HG03175 (cell line): Measurements from ENCODE around the gene TMEM238.

Experiments
- ATAC-seq: cut with Tn5 transposase; IDR thresholded peaks from one replicate; pipeline ENCODE4 v1.9.1; 2021; ENCODE audit warnings: mild to moderate bottlenecking, moderate library complexity; ENCODE audit not compliant: unreplicated experiment

TMEM238 gene

GRCh38 chr19:55360902-55361301, 23.2 kb downstream of the TMEM238 start:
- no peak for ATAC-seq

DNA sequence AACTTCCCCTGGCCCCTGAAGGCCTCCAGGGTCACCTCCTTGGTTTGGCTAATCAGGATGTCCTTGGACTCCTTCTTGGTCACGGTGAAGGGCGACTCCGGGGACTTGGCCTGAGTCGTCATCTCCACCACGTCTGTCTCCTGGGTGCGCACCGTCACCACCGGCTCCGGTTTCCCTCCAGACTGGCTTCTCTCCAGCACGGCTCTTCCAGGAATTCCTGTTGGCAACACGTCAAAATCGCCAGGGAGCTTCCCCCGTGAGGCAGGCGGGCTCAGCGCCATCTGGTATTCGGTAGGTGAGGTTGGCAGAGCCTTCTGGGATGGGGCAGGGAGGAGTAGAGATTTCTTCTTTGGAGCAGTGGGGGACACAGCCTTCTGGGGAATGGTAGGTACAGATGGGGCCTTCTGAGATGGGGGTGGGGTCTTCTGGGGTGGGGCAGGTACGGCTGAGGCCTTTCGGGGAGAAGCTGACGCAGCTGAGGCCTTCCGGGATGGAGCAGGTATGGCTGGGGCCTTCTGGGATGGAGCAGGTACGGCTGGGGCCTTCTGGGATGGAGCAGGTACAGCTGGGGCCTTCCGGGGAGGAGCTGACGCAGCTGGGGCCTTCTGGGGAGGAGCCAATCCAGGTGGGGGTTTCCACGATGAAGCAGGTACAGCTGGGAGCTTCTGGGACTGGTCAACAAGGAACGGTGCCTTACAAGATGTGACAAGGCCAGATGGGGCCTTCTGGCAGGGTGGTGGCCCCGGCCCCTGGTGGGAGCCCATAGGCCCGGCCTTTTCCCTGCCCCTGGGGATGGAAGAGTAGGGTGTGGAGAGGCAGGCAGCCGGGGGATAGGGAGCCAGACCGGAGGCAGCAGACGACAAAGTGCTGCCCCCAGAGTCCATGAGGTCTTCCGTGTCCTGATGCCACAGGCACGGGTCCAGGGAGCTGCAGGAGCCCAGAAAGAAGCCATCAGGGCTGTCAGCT, 24.9 kb downstream of the TMEM238 start:
- ATAC-seq = no peak

GRCh38 chr19:55358493-55358892, 25.6 kb downstream of the TMEM238 start:
- no peak for ATAC-seq

GRCh38 chr19:55355213-55355821, 28.8 kb downstream of the TMEM238 start:
- no peak for ATAC-seq

GRCh38 chr19:55354698-55355212, 29.3 kb downstream of the TMEM238 start, which contains the start of gene COX6B2:
Gene COX6B2 (minus strand): TSS chr19:55354719. CDS start chr19:55354521, 198 bp downstream.
- no peak for ATAC-seq

DNA sequence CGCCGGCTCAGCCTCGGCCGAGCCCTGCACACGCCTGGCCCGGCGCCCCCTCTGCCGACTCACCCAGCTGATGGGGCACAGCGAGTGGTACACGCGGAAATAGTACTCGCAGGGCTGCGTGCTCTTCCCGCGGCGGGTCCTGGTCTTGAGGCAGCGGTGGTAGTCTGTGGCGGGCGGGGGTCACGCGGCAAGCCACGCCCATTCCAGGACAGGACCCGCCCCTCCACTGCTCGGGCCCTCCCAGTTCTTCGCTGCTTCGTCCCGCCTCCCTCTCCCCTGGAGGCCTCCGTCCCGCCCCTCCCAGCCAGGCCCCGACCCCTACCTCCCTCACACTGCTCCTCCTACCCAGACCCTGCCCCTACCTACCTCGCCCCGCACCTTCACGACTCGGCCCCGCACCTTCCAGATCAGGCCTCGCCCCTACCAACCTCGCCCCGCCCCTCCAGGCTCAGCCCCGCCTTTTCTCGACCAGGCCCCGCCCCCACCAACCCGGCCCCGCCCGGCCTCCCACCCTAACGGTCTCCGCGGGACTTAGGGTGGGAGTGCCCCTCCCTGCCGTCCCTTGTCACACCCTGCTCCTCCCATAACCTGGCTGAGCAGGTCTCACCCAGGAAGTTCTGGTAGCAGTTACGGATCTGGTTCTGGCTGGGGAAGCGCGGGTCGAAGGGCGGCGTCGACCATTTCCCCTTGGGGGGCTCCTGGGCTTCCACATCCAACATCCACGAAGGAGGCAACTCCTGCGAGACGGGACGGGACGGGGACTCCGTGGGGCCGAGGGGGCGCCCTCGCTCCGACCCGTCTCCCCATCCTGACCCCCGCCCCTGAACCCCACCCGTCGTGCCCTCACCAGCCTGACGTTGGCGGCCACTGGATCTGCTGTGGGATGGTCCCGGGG, 30.0 kb downstream of the TMEM238 start:
- ATAC-seq = no peak

DNA sequence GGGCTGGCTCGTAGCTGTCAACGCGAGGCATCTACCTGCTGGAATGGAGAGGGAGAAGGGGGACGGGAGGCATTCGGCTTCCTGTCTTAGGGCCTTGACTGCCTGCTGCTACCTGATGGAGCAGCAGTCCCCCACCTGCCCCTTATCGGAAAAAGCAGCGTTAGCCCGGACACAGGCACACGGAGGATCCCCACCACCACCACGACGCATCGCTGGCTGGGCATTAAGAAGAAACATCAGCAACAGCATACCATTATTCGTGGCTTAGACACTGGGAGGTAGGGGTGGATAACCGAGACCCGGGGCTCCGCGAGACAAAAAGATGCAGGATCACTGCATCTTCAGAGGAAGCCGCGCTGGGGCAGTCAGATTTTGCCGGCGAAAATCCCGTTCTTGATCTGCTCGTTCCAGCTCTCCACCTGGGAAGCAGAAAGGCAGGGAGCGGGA, 30.7 kb downstream of the TMEM238 start:
- no peak for ATAC-seq

DNA sequence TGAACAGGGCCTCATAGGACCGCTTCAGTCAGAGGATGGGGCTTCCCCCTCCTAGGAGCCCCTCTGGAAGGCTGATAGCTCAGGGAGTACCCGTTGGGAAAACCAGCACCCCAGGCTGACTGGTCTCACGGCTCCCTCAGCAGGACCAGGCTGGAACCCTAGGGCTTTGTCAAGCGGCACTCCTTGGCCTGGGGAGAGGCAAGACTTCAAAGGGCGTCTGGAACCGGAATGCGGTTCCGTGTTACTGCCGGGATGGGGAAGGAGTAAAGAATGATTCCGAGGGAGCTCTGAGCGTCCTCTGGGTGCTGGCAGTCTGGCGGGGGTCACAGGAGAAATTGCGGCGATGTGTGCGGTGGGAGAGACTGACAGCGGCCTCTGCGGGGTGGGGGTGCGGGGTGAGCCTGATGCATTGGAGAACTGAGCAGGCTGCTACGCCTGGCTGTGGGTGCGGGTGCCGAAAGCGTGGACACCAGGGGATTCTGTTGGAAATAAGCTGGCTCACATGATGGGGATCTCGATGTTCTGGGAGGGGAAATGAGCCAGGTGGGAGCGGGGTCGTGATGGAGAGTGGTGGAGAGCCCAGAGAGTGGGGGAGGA, 31.4 kb downstream of the TMEM238 start:
- ATAC-seq = no peak

GRCh38 chr19:55352040-55352439, 32.1 kb downstream of the TMEM238 start:
- no peak for ATAC-seq

- ATAC-seq = no peak
Measured at GRCh38 chr19:55350620-55351315, 33.3 kb downstream of the TMEM238 start.

GRCh38 chr19:55348317-55349034, 35.6 kb downstream of the TMEM238 start:
- no peak for ATAC-seq

DNA sequence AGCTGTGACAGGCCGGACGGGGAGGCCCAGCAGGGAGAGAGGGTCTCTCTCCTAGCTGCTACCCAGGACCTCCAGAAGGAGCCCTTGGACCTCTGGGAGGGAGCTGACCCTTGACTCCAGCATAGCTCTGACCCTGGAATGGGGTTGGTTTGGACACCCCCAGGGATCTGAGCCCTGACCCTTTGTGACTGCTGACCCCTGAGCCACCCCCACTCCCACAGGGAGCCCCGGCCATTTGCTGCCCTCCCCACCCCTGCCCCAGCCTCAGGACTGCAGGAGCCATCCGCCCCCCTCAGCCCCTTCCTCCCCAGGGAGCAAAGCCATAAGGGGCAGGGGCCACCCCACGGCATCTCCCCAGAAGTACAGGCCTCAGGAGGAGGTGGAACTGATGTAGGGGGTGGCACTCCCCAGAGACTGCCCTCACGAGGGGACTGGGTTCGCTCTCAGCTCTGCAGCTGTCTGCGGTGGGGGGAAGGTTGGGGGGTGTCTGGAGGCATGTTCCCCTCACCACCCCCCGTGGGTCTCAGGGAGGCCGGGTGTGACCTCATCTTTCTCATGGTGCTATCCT, 36.6 kb downstream of the TMEM238 start:
- ATAC-seq = no peak

DNA sequence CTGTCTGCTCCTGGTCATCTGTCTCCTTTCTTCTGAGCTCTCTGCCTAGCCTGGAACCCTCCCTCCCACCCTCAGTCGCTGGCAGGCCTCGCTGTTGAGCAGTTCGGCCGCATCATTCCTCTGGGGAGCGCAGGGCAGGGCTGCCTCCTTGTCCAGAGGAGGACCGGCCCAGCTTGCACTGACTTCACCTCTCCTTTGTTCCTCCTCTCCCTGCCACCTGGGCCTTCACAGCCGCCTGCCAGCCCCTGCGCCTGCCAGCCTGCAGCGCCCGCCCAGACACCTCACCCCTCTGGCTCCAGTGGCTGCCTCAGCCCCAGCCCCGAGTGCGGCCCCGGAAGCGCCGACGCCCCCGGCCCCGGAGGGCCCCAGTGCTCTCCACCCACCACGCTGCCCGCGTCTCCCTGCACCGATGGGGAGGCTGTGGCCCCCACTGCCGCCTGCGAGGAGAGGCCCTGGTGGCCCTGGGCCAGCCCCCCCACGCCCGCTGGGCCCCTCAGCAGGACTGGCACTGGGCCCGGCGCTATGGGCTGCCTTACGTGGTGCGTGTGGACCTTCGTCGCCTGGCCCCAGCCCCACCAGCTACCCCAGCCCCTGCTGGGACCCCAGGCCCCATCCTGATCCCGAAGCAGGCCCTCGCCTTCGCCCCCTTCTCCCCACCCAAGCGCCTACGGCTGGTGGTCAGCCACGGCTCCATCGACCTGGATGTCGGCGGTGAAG, 37.2 kb downstream of the TMEM238 start:
- ATAC-seq = no peak

- ATAC-seq = no peak
Measured at GRCh38 chr19:55345818-55346724, 38.0 kb downstream of the TMEM238 start.

- no peak for ATAC-seq
Measured at GRCh38 chr19:55345101-55345817, 38.8 kb downstream of the TMEM238 start.

- no peak for ATAC-seq
Measured at GRCh38 chr19:55344444-55344843, 39.6 kb downstream of the TMEM238 start.
